HG03432 (cell line): ENCODE measurements around the gene TAS2R13.

Experiments used
- ATAC-seq: cut with Tn5 transposase; IDR thresholded peaks from one replicate; pipeline ENCODE4 v1.9.1; 2021; ENCODE audit warnings: mild to moderate bottlenecking, moderate library complexity; ENCODE audit not compliant: unreplicated experiment

Gene TAS2R13, protein sequence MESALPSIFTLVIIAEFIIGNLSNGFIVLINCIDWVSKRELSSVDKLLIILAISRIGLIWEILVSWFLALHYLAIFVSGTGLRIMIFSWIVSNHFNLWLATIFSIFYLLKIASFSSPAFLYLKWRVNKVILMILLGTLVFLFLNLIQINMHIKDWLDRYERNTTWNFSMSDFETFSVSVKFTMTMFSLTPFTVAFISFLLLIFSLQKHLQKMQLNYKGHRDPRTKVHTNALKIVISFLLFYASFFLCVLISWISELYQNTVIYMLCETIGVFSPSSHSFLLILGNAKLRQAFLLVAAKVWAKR

DNA sequence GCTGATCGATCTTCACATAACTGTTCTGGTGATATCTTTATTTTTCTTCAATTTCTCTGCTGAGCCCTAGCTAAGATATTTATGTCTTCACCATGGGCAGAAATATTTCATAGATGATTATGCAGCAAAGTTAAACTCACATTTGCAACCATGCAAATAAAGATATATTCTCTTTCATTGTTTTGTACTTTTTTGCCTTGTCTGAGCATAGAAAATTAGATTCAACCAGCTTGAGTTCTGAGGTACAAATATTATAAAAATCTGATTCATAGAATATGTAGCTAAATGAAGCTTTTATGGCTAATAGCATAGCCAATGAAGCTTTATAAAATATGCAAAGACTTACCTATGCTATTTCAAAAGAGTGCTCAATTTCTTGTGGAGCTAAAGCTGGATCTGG is at the start of gene TAS2R13:
TAS2R13 (minus strand) TSS at position 101 of the 400 bp plus-strand sequence. CDS start 264 bp downstream, outside the sequence.
- no peak for ATAC-seq

DNA sequence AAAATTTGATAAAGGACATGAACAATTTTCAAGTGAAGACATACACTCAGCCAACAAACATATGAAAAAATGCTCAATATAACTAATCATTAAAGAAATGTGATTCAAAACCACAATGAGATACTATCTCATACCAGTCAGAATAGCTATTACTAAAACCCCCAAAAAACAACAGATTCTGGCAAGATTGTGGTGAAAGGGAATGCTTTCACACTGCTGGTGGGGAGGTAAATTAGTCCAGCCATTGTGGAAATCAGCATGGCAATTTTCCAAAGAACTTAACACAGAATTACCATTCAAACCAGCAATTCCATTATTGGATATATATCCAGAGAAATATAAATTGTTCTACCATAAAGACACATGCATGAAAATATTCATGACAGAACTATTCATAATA is 48.4 kb upstream of the TAS2R13 start:
- ATAC-seq, result no peak

GRCh38 chr12:10956085-10956484 is 46.7 kb upstream of the TAS2R13 start:
- ATAC-seq, result no peak

DNA sequence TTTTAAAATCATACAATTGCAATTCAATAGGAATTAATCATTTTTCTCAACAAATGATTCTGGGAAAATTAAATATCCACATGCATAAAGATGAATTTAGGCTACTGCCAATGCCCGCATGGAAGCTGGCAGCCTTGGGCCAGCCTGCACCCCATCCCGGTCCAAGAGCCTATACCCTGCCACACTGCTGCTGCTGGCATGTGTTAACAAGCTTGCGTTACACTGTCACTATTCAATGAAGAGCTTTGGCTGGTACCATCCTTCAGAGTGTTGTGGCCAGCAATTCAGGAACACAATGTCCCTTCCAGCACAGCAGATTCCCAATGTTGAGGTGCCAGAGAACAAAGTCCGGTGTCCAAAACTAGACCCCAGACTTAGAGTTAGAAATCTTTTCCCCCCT is 43.3 kb upstream of the TAS2R13 start:
- ATAC-seq, result no peak

DNA sequence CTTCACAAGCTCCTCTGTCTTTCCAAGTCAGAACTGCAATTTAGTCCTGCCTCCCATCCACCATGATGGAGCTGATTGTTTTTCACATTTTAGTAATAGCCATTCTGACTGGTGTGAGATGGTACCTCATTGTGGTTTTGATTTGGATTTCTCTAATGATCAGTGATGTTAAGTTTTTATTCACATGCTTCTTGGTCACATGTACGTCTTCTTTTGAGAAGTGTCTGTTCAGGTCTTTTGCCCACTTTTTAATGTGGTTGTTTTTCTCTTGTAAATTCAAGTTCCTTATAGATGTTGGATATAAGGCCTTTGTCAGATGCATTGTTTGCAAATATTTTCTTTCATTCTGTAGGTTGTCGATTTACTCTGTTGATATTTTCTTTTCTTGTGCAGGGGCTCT is 33.8 kb upstream of the TAS2R13 start:
- ATAC-seq, result no peak

DNA sequence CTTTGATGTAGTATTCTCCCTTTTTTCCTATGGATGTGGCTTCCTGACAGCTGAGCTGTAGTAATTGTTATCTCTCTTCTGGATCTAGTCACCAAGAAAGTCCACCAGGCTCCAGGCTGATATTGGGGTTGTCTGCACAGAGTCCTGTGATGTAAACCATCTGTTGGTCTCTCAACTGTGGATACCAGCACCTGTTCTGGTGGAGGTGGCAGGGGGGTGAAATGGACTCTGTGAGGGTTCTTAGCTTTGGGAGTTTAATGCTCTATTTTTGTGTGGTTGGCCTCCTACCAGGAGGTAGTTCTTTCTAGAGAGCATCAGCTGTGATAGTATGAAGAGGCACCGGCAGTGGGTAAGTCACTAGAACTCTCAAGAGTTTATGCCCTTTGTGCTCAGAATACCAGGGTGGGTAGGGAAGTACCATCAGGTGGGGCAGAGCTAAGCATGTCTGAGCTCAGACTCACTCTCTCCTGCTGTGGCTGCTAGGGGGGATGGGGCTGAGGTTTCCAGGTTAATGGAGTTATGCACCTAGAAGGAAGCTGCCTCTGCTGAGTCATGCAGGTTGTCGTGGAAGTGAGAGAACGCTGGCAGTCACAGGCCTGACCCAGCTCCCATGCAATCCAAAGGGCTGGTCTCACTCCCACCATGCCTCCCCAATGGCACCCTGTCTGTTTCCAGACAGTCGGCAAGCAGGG is 32.7 kb upstream of the TAS2R13 start:
- no peak for ATAC-seq

DNA sequence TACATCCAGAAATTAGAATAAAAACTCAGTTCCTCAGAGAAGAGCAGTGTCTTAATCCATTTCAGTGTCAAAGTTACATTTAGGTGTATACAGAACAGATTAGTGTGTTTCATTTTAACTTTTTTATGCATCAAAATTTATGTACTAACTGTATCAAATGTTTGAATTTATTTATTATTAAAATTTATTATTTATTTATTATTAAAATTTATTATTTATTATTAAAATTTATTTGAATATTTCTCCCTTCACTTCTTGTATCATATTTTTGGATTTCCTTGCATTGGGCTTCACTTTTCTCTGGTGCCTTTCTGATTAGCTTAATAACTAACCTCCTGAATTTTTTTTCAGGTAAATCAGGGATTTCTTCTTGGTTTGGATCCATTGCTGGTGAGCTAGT is 32.0 kb upstream of the TAS2R13 start:
- no peak for ATAC-seq

- no peak for ATAC-seq
Measured at GRCh38 chr12:10940389-10940788, 31.0 kb upstream of the TAS2R13 start.

- no peak for ATAC-seq
Measured at GRCh38 chr12:10939163-10939562, 29.8 kb upstream of the TAS2R13 start, which contains the start of gene TAS2R14. TSS of gene TAS2R14 (minus strand) at chr12:10939263. CDS start at chr12:10939207, 56 bp downstream.

GRCh38 chr12:10936506-10936905 is 27.1 kb upstream of the TAS2R13 start:
- ATAC-seq, result no peak

DNA sequence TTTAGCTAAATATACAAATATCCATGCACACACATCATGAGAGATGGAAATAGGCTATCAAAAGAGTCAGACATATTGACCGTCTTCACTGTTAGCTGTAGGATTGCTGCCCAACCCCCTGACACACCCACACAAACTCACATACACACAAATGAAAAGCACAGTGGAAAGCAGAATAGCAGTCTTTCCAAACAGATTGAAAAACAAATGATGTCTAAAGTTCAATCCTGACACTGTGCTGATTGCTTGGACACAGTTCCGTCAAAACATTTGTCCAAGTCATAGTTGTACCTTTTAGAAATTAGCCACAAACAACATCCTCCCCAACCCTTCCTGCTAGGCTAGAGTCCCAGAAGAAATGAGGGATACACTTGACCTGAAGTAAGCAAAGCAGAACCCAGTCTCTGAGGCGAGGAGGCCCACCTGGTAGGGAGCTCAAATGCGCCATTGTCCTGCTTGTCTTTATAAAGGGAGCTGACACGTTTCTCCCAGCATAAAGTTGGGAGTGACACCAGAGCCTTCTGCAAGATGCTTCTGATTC is 19.5 kb upstream of the TAS2R13 start, which contains the start of gene PRH2:
PRH2 (plus strand) TSS at position 491 of the 541 bp plus-strand sequence; CDS start at position 529, 38 bp downstream.
- no peak for ATAC-seq

- no peak for ATAC-seq
Measured at GRCh38 chr12:10926269-10926668, 16.9 kb upstream of the TAS2R13 start.

- ATAC-seq, result no peak
Measured at GRCh38 chr12:10919809-10920208, 10.4 kb upstream of the TAS2R13 start.

DNA sequence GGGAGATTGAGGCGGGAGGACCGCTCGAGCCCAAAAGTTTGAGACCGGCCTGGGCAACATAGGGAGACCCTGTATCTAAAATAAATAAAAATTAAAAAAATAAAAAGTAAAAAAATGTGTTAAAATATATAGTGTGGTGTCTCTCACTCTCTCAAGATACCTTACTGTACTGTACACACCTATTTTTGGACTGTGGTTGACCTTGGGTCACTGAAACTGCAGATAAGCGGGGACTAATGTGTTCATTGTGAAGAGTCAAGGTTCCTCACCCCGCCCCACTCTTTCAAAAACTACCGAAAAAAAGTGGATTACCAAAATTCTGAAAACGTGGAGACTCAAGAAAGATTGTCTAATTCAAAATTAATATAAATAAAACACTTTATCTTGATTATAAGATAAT is 1.0 kb upstream of the TAS2R13 start:
- ATAC-seq, result no peak

DNA sequence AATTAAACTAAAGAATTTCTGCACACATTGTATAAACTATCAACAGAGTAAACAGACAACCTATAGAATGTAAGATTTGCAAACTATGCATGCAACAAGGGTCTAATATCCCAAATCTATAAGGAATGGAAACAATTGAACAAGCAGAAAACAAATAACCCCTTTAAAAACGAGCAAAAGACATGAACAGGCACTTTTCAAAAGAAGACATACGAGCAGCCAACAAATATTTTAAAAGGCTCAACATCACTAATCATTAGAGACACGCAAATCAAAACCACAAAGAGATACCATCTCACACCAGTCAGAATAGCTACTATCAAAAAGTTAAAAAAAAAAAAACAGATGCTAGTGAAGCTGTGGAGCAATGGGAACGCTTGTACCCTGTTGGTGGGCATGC is 4.7 kb downstream of the TAS2R13 start:
- ATAC-seq, result no peak

DNA sequence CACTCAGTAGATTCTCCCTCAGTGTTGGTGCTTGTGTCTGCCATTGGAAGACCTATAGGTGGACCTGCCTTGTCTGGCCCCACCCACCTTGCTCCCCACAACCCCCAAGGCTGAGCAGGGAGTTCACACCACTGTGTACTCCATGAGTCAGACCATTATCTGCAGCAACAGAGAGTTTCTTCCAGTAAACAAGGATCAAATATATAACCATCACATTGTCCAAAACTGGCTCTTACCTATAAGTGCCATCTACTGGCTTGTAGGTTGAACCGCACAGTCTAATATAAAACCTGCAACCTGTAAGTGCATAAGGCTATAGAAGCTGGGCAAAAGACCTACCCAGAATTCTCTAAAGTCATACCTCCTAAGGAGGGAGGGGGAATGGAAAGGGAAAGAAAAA is 7.9 kb downstream of the TAS2R13 start:
- ATAC-seq, result no peak

DNA sequence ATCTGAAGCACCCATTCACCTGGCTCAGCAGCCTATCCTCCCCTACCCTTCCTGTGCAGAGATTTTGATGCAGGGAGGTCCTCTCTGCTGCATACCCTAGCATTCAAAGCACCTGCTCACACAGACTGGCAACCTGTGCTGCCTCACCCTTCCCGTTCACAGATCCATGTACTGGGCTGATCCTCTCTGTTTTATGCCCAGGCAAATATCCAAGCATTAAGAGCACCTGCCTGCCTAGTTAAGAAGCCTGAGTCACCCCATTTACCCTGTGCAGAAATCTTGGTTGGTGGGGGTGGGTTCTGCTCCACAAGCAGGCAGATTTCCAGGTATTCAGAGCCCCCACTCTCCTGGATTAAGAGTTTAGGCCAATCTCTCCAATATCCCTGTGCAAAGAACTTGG is 8.4 kb downstream of the TAS2R13 start:
- no peak for ATAC-seq

DNA sequence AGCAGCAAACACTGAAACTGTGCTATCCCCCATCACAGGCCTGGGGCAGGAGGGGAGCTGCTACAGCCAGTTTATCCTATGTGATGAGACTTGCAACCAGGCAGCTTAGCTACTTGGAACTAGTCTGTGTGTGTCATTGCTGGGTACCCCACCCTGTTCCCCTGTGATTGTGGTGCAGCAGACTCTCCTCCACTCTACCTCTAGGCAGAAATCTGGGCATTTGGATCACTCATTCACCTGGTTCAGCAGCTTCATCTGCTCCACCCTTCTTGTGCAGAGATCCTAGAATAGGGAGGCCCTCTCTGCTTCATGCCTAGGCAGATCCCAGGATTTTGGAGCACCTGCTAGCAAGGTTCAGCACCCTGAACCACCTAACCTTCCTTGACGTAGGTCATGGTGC is 8.8 kb downstream of the TAS2R13 start:
- no peak for ATAC-seq

GRCh38 chr12:10896854-10897253 is 12.5 kb downstream of the TAS2R13 start:
- no peak for ATAC-seq

- no peak for ATAC-seq
Measured at GRCh38 chr12:10891937-10892336, 17.4 kb downstream of the TAS2R13 start.

DNA sequence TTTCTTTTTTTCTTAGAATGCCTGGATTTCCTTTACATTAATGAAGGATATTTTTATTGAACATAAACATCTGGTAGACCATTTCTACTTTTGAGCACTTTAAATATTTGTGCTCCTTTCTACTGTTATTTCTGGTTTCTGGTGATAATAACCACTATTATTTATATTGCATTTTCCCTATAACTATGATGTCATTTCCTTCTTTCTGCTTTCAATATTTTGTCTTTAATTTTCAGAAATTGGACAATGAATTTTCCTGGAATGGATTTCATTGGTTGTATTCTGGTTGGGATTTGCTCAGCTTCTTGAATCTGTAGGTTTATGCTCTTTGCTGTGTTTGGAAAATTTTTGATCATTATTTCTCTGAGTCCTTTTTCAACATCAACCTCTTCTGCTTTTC is 20.1 kb downstream of the TAS2R13 start:
- ATAC-seq, result no peak

DNA sequence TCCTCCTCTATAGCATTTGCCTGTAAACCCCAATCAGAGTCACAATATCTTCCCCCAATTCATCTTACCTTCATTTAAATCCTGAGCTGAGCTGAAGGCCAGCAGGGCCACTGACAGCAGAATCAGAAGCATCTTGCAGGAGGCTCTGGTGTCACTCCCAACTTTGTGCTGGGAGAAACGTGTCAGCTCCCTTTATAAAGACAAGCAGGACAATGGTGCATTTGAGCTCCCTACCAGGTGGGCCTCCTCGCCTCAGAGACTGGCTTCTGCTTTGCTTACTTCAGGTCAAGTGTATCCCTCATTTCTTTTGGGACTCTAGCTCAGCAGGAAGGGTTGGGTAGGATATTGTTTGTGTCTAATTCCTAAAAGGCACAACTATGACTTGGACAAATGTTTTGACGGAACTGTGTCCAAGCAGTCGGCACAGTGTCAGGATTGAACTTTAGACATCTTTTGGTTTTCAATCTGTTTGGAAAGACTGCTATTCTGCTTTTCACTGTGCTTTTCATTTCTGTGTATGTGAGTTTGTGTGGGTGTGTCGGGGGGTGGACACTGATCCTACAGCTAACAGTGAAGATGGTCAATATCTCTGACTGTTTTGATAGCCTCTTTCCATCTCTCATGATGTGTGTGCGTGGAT is 25.2 kb downstream of the TAS2R13 start, which contains the start of gene PRH1:
PRH1 (minus strand) TSS at position 170 of the 640 bp plus-strand sequence; CDS start at position 132, 38 bp downstream.
- no peak for ATAC-seq
